GM21825 (cell line): ENCODE results near the gene KCNIP4.

ENCODE experiments used
- ATAC-seq: cut with Tn5 transposase; IDR thresholded peaks from one replicate; pipeline ENCODE4 v1.9.1; 2021; ENCODE audit warnings: mild to moderate bottlenecking, moderate library complexity; ENCODE audit not compliant: unreplicated experiment

The KCNIP4 gene

GRCh38 chr4:21856301-21856700, 92.3 kb downstream of the KCNIP4 start:
- ATAC-seq = no peak

- ATAC-seq = no peak
These were observed 99.5 kb downstream of the KCNIP4 start for GRCh38 chr4:21849077-21849476.

- no peak for ATAC-seq
These were observed 100.6 kb downstream of the KCNIP4 start for GRCh38 chr4:21848021-21848420.

GRCh38 chr4:21845663-21846062, 102.9 kb downstream of the KCNIP4 start:
- ATAC-seq = no peak

- ATAC-seq = no peak
These were observed 112.9 kb downstream of the KCNIP4 start for GRCh38 chr4:21835712-21836111.

GRCh38 chr4:21830272-21830671, 118.3 kb downstream of the KCNIP4 start:
- ATAC-seq = no peak

- no peak for ATAC-seq
These were observed 121.0 kb downstream of the KCNIP4 start for GRCh38 chr4:21827575-21827974.

GRCh38 chr4:21826071-21826470, 122.5 kb downstream of the KCNIP4 start:
- ATAC-seq = no peak

- ATAC-seq = no peak
These were observed 129.5 kb downstream of the KCNIP4 start for GRCh38 chr4:21819086-21819485.

- ATAC-seq = no peak
These were observed 132.8 kb downstream of the KCNIP4 start for GRCh38 chr4:21815651-21816377.

GRCh38 chr4:21811565-21811964, 137.0 kb downstream of the KCNIP4 start:
- ATAC-seq = no peak

- ATAC-seq = no peak
These were observed 141.6 kb downstream of the KCNIP4 start for GRCh38 chr4:21806991-21807390.

GRCh38 chr4:21802406-21802805, 146.2 kb downstream of the KCNIP4 start:
- no peak for ATAC-seq

GRCh38 chr4:21801661-21802385, 146.7 kb downstream of the KCNIP4 start:
- ATAC-seq = no peak

- ATAC-seq = no peak
These were observed 153.5 kb downstream of the KCNIP4 start for GRCh38 chr4:21795091-21795490.

GRCh38 chr4:21792736-21793135, 155.8 kb downstream of the KCNIP4 start:
- no peak for ATAC-seq

- no peak for ATAC-seq
These were observed 158.0 kb downstream of the KCNIP4 start for GRCh38 chr4:21790438-21791029.

- ATAC-seq = no peak
These were observed 168.4 kb downstream of the KCNIP4 start for GRCh38 chr4:21780148-21780547.

GRCh38 chr4:21778702-21779101, 169.9 kb downstream of the KCNIP4 start:
- ATAC-seq = no peak

- no peak for ATAC-seq
These were observed 172.9 kb downstream of the KCNIP4 start for GRCh38 chr4:21775703-21776102.

- no peak for ATAC-seq
These were observed 179.0 kb downstream of the KCNIP4 start for GRCh38 chr4:21769404-21770147.
